GM18498 (cell line): Measurements from ENCODE around the gene GRB10.

ENCODE experiments used
- ATAC-seq: cut with Tn5 transposase; IDR thresholded peaks from one replicate; pipeline ENCODE4 v1.9.1; 2021; ENCODE audit warnings: mild to moderate bottlenecking, moderate library complexity; ENCODE audit not compliant: unreplicated experiment

The GRB10 gene

DNA sequence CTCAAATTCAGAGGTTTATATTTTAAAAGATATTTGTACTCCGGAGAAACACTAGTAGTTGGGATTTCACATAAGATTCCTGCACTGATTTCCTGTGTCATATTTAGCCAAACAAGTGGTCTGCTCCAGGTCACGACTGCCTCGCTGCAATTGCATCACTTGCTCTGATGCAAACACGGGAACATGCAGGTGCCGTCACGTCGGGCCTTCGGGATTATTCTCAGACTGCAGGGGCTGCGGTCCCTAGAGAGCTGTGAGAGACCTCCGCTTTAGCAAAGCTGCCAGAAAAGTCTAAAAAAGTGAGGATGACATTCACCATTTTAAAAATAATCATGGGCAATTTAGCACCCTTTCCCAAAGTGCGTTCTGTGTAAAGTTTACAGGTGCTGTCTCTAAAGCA, 124.0 kb downstream of the GRB10 start:
- no peak for ATAC-seq

DNA sequence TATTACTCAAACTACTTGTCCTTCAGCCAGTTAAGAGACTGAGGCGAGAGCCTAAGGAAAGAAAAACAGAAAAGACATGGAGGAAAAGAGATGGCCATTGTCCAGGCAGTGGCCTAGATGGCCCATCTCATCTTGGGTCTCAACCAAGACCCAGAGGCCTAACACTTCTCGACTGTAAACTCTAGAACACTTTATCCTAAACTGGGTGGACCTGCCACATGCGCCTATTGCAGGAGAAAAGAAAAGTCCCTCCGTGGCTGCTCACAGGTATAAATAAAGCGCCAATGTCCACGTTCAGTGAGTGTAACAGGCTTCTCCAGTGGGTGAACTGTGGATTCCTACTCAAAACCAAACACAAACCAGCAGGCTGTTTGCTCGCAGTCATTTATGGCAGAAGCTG, 124.8 kb downstream of the GRB10 start:
- ATAC-seq, result no peak

DNA sequence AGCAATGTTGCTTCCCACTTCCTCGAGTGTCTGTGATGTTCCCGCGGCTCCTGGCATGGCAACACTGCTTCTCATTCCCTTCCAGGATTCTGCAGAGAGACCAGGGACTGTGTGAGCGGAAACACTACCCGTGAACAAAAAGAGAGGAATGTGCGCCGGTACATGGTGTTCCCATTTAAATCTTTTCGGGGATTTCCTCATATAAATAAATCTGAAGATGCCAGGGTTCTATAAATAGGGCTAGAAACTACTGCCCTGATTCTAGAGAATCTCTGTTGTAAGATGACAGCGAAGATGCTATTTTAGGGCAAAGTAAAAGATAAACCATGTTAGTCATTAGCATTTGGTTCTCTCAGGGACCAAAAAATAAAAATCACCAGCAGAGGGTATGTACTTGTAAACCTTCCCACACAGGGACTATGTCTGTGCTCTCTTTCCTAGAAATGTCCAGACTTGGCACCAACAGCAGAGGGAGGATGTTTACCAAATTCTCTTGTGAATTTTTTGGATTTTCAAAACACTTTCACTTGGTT, 125.3 kb downstream of the GRB10 start:
- ATAC-seq, result no peak

DNA sequence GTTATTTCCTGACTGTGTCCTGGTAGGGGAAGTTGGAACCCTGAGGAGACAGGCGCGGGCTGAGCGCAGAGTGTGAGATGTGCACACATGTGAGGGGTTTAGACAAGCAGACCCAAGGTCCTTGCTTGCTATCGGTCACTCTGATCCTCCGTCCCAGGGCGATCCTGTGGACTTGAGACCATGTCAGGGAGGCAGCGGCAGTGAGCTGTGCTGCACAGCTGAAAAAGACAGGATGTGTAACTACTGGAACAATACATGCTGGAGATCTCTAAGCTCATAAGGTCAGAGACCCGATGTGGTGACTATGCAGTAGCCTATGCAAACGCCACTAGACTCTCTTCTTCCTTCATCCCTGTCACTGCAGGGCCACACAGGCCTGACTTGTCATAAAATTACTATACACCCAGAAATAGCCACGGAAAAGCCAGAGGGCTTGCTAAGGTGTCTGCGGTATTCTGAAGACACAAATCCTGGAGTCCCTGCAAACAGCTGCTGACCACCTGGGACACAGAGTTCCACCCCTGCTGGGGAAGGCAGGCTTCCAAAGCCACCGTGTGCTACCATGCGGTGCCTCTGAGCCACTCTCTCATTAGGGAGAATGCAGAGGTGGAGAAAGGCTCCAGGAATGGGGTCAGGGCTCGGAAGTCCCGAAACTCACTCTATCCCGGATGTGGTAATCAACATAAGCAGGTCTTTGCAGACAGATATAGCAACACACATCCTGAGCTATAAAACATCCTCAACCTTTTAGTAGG, 126.4 kb downstream of the GRB10 start:
- no peak for ATAC-seq

DNA sequence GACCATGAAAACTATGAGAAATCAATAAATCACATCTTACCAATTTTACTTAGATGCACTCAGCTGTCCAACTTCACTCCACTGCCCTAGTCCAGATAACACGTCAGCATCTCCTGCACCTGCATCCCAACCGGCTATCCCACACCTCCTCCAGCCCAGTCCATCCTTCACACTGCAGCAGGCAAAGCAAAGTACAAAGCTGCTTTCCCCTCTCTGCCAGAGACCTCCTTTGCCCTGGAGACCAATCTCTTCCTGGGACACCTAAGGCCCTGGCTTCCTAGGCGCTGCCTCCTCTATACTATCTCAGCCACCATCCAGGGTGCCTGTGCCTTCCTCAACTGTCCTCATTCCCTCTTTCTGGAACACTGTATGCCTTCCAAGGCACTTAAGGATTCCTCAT, 127.2 kb downstream of the GRB10 start:
- no peak for ATAC-seq

DNA sequence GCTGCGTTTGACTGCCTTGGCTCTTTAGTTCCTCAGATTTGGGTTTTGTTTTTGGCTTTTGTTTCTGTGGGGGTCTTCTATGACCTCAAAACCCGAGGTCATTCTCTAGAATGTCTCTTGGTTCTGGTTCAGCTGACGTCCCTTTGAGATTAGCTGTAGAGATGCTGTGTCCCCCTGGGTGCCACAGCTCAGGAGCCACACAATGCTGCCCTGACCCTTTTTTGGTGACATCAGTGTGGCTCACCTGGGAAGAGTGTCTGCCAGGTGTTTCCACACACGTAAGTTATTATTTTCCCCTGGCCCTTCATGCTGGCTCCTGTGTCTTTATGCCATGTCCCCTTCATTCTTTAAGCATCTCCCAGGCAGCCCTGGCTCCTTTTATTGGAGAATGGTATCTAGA, 127.7 kb downstream of the GRB10 start:
- ATAC-seq, result no peak

DNA sequence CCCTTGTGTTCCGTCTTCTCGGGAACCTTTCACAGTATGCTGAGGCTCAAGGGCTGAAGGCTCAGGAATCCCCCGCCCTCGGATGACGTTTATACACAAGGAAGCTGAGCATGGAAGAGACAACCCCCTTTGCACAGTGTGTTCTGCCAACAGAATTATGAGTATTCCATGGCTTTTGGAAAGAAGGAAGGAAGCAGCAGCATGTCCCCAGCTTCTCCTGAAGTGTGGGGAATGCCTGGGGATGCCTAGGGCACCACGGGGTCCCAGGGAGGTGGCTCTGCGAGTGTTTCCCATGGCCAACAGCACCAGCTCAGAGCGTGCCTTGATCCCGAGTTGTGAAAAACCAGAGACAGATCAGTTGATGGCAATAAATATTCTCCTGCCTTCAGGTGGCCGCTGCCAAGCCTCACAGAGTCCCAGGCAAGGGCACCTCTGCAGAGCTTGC, 128.7 kb downstream of the GRB10 start:
- ATAC-seq, result no peak

DNA sequence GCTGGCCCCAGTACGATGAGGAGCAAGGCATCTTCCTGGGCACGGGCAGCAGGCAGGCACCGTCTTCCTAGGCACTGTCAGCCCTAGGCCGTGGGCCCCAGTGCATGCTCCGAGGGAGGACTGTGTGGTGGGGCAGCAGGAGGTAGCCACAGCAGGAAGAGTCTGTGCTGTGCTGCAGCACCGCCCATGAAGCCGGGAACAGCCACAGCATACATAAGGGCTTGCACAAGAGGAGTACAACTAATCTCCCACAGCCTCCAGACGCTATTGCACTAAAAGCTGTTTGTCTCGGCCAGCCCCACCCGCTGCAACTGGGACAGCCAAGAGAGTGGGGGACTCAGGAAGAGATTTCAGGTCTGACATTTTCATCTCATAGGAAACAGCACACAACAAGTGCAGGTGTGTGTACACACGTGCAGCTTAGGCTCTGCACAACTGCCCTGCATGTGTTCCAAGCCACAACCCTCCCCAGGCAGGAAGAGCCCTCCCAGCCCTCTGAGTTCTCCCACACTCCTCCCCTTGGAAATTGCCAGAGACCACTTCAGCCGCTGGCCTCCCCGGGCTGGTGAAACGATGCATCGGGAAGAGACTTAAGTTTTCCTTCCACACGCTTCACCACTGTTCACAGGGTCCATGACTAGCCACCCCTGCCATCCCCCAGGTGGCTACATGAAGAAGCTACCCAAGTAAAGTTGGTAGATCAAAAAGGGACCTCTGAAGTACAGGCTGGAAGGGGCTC, 129.4 kb downstream of the GRB10 start:
- no peak for ATAC-seq

DNA sequence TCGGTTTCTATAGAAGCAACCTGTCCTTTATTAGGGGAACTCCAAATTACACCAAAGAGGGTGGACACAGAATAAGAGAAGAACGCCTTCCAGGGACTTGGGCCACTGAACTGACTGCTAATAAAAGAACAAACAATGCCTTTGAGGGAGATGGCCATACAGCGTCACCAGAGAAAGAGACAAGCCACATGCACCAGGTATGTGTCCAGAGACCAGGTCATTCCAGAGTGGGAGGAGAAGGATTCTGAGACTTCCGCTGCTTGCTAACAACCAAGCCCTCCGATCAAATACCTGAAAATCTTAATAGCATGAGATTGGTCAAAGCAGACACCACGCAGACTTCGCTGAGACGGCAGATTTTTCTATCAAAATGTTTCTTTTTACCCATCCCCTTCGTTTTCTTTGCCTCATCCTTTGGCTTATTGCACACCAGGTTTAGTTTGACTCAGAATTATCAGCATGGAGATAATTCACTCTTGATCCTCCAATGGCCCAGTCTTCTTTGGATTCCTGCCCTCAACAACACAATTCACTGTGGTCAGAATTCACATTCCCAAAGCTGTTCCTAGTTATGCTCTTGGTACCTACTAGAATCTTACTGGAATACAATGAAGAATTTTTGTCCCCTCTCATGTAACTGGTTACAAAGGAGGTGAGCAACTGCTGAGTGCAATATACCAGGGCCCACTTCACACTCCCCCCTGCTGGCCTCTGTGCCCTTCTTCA, 130.1 kb downstream of the GRB10 start:
- no peak for ATAC-seq

DNA sequence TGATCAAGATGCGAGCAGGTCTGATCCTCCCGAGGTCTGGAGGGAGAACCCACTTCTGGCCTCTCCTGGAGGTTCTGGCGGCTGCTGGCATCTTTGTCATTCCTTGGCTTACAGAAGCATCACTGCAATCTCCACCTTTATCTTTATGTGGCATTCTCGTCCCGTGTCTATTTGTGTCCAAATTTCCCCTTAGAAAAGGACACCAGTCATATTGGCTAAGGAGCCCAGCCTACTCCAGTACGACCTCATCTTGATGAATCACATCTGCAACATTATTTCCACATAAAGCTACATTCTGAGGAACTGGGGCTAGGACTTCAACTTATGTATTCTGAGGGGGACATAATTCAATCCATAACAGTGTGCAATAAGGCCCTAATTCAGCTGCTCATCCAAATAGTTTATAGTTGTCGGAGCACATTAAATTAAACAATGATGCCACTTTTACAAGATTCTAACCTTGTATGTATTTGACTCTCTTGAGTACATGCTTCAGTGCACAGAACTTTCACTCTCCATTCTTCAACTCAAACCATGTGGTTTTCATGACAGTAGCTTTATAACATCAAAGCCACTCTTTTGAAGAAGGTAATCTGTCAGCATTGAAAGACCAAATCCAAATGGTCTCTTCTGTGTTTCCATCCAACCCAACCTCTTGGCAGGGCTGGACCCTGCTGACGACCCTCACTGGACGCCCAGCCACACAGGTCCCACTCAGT, 131.3 kb downstream of the GRB10 start:
- ATAC-seq, result peak; percentile 83

DNA sequence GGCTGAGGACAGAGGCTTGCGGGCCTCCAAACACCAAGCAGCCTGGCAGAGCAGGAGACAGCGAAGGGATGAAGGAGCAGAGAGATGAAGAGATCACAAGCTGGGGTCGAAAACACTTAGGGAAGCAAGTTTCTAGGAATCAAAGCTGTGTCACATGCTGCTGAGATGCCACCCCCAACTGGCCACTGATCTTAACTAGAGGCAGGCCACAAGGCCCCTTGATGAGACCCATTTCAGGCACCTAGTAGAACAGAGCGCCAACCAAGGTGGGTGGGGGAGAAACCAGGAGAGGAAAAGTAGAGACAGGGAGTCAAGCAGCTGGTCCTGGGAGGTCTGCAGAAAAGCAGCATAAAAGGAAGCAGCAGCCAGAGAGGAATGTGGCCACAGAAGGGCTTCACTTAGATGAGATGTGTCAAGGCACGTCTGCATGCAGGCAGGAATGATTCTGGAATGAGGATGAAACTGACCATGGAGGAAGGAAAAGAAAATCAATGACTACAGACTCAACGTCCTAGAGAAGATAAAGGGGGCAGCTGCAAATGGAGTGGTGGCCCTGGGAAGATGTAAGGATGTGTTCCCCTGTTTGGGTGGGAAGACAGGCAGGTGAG, 132.5 kb downstream of the GRB10 start:
- no peak for ATAC-seq

DNA sequence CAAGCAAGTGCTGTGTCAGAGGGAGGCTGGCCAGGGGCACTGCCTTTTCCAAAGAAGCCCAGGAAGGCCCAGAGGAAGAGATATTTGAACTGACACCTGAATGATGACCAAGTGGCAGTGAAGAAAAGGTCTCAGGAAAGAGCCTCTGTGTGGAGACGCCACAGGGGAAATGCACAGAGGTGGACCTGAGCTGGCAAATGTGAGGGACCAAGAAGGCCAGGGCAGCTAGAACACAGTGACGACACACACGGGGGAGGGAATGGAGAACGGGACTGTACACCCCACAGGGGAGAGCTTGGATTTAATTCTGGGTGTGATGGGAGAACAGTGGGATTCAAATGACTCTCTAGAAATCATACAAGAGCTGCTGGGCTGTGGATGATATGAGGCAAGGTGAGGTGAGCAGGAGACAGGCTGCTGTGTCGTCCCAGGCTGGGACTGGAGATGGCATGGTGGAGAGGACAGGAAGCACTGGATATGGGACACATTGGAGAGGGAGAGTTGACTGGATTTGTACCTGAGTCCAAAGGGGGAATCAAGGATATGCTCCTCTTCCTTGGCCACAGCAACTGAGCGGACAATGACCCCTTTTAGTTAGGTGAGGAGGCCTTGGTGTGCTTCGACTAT, 133.3 kb downstream of the GRB10 start:
- no peak for ATAC-seq

DNA sequence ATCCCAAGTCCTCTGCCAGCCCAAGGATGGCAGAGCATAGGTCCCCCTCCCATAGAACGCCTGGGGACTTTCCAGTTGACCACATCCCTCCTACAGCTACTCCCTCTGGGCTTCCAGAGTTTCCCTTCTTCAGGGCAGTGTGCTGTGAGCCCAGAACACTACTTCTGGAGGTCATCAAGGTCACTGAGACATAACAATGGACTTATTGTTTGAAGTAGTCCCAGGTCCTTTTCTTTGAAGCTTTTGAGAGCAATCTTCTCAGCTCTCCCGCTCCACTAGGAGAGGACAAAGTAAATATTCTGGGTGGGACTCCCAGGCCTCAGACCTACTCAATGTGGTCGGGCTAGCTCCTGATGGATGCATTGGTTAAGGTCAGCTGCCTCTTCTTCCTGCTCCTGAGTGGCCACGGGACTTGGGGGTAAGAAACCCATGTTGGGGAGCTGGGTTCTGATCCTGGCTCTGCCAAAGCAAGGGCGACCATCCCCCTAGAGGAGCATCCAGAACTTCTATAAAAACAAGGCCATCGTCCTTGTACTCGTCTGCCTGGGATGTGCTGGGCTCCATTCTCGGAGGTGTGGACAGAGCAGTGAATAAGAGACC, 134.0 kb downstream of the GRB10 start:
- no peak for ATAC-seq

DNA sequence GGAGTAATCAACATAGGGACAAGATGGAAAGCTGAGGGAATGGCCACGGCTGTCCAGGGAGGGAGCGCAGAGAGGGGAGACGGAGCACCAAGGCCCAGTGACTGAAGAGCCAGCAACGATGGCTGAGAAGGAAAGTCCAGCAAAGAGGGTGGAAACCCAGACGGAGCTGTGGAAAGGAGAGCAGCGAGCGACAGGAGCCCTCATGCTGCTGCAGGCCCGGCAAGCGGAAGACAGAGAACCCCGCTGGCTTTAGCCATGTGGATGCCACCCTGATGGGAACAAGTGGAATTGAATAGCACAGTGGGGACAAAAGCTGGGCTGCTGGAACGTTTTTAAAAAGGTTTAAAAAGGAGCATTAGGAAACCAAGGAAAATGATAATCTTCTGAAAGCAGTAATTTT, 134.6 kb downstream of the GRB10 start:
- ATAC-seq, result no peak

DNA sequence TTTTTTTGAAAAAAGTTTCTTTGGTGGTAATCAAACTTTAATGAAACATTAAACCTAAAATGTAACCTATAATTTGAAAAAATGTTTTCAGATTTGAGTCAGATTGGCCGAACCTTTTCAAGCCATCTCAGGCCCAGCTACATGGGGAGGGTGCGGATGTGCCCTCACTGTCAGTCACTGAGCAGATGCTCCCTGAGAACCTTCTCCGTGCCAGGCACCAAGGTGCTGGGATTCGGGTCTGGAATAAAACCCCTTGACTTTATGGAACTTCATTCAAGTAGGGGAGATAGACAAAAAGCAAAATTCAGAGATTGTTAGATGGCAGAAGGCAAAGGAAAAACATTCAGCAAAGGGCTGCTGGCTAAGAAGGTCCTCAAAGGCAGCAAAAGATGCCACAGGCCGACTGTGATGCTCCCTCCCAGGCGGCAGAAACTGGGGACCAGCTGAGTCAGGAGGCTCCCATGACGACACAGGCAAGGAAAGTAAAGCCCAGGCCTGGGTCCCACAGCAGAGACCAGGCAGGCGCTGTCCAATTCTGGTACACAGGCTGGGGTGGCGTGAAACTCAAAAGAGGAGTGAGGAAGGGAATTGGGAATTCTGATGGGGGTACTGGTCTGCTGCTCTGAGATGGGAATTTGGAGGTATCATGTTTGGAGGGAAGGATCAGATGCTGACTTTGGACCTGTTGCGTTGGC, 135.3 kb downstream of the GRB10 start:
- no peak for ATAC-seq

DNA sequence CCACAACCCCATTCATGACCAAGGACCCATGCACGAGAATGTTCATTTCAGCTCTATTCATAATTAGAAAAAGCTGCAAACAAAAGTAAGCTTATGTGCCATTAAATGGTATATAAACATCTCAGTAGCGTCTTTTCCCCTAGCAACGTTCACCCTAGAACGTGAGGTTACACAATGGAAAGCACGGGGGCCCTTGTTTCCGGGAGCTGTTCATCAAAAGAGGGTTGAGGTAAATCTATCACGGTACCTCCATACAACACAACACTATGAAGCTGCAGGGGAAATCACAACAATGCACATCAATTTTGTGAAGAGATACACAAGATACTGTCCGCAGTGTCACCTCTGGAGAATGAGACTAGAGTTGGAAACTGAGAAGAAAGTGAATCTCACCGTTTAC, 136.6 kb downstream of the GRB10 start:
- ATAC-seq, result no peak

DNA sequence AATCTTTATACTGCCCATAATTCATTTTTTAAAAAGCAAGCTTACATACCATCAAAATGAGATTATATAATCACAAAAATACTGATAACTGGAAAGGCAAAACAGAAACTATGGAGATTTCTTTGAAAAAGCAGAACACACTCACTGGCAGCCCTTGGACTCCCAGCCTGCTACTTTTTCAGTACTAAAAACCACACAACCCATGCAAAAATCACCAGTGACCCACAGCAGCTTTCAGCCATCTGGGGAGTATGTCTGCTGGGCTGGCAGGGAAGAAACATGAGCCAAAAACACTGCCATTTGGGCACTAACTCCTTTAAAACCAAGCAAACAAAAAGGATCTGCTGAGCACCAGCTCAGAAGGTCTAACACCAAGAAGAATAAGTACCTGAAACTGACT, 137.5 kb downstream of the GRB10 start:
- no peak for ATAC-seq

DNA sequence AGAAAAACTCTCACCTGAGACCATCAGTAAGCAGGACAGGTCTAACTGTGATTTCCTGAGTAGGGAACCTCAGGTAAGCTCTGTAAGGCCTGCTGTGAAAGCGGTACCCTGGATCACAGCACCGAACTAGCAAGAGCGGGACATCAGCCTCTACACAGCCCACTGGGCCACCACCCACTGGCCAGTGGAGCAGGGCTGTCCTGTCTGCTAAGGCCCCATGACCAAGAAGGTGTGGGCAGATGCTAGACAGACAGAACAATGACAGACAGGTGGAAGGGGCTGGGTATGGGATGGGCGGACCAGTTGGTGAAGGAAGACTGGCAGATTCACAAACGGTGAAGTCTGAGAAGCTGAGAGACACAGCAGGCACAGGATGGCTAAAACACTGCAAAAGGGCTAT, 138.1 kb downstream of the GRB10 start:
- no peak for ATAC-seq

DNA sequence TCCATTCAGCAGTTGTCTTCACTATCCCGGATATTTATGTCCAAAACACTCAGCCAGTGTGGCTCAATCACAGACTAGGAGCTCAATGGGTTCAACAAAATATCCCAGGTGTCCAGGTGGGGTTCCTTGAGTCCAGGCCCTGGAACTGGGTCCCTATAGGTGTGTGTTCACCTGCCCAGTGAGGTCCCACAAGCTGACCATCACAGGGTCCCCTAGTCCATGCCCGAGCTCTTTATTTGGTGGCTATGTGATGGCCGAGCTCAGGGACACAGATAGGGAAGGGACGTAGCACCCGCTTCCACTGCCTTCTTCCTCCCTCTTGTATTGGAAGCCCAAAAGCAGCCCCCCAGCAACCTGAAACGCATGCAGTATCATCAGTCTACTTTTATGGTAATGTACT, 138.6 kb downstream of the GRB10 start:
- no peak for ATAC-seq
